Fibroblast of skin of right quadriceps (primary cell): ENCODE measurements around the gene SEC62.
"Not testable (repeated sequence)": the region's sequence is repeated elsewhere in the genome, so short reads cannot be mapped to it uniquely, and the experiment has no call there.

ENCODE experiments used
- DNase-seq: peaks from one replicate; pipeline ENCODE4 v3.0.0-alpha.2; 2013

SEC62 gene

GRCh38 chr3:170019306-170019705 is 52.7 kb downstream of the SEC62 start:
- not testable (repeated sequence) for DNase-seq

DNA sequence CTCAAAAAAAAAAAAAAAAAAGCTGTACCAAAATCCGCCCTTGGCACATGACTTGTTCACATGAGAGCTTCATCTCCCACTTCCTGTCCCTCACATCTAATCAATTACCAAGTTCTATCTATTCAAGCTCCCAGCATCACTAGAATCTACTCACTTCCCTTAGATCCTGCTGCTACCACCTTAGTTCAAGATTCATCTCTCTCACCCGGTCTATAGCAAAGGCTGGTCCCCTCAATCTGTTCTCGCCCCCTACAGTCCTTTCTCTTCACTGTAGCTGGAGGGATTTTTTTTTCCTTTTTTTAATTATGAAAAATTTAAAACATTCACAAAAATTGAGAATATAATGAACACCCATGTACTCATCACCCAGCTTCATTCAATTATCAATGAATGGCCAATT is 54.5 kb downstream of the SEC62 start:
- DNase-seq: no peak

- no peak for DNase-seq
These were observed 55.7 kb downstream of the SEC62 start for GRCh38 chr3:170022336-170022735.

GRCh38 chr3:170023165-170023564 is 56.6 kb downstream of the SEC62 start:
- no peak for DNase-seq

GRCh38 chr3:170024581-170024980 is 58.0 kb downstream of the SEC62 start:
- no peak for DNase-seq

GRCh38 chr3:170027233-170028102 is 60.9 kb downstream of the SEC62 start:
- DNase-seq: no peak

GRCh38 chr3:170033489-170033888 is 66.9 kb downstream of the SEC62 start:
- no peak for DNase-seq

DNA sequence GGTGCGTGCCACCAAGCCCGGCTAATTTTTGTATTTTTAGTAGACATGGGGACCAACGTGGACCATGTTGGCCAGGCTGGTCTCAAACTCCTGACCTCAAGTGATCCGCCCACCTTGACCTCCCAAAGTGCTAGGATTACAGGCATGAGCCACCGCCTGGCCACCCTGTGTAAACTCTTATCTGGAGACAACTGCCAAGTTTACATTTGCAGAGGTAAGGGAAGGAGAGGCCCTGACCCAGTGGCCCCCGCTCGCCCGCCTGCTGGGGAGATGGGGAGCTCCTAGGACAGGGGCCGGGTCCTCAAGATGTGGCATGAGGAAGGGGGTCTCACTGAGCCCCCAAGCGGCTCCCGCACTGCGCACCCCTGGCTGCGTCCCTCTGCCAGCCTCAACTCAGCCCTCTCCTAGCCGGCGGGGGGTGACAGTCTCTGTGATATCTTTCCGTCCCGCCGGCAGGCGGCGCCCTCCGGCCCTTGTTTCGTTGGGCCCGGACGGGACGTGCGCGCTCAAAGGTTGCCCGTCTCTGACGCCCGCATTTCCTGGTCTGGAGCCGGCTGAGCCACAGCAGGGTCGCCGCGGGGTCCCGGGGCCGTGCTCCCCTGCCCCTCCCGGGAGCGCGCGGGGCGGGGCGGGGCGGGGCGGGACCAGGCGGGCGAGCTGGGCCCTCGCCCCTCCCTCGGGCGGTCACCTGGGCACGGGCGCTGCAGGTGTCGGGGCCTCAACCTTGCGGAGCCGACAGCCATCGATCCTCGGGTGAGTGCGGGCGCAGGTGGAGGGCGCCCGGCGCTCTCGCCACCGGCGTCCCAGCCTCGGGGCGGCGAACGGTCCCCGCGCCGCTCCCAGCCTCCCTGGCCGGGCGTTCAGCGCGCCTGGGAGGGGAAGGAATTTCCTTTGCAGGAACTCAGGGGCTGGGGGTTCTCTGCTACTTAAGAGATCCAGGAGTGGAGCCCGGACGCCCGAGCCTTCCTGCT is 71.1 kb downstream of the SEC62 start, which contains the start of gene GPR160:
GPR160 (plus strand) TSS at position 533 of the 971 bp plus-strand sequence. CDS start 45,978 bp downstream, outside the sequence.
- DNase-seq: peak; percentile 20

DNA sequence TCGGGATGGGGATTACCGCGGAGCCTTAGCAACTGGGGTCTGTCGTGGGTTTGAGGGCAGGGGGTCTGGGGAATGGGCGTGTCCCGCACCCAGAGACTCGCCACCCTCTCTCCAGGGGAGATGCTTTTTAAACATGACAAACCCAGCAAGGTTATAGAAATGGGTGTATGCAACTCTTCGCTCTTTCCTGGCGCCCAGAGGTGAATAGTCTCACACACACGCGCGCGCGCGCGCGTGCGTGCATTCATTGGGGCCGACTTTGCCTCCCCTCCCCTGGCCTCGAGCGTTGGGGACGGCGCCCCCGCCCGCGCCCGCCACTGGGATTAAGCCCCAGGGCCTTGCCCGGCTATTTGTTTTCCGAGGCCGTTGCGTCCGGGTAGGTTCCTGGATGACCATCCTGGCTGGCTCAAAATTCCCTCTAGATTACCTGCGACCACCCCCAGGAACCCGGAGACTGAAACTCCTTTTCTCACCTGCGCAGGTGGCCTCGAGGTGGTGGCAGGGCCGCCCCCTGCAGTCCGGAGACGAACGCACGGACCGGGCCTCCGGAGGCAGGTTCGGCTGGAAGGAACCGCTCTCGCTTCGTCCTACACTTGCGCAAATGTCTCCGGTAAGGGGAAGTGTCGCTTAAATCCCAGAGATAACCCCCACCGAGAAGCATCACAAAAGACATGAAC is 72.0 kb downstream of the SEC62 start:
- DNase-seq: no peak

GRCh38 chr3:170040418-170040817 is 73.8 kb downstream of the SEC62 start:
- DNase-seq: no peak

- no peak for DNase-seq
These were observed 76.9 kb downstream of the SEC62 start for GRCh38 chr3:170043506-170043905.

DNA sequence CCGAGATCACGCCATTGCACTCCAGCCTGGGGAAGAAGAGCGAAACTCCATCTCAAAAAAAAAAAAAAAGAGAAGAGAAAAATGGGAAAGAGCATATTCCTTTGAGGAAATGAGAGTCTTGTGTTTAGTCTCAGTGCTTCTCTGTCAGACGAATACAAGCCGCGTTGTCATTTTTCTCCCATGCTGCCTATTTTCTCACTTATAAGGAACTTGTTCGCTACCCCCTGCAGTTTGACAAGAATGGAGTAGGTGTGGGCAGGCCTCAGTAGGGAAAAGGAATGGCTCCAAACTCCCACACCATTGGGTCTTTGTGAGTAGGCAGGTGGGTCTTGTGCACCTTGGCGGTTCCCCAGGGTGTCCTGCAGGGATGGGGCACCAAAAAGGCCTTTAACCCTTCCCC is 77.7 kb downstream of the SEC62 start:
- no peak for DNase-seq

DNA sequence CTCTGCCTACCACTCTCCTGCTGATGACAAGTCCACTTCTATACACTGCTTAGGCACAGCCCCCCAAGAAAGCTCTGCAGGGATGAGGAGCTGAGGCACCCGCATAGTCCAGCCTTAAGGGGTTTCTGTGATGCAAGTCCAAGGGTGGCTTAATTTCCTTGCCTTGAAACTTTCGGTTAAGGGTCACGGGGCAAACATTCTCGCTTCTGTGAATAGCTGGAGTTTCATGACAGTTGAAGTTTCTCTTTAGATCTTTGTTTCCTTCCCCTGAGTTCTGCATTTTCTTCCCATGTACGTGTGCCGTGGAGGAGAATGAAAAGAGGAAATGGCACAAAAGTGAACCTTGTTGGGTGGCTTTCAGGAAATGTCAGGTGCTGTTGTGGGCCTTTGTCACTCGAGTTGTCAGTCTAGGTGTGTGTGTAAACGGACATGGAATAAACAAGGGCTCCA is 78.2 kb downstream of the SEC62 start:
- DNase-seq: no peak

DNA sequence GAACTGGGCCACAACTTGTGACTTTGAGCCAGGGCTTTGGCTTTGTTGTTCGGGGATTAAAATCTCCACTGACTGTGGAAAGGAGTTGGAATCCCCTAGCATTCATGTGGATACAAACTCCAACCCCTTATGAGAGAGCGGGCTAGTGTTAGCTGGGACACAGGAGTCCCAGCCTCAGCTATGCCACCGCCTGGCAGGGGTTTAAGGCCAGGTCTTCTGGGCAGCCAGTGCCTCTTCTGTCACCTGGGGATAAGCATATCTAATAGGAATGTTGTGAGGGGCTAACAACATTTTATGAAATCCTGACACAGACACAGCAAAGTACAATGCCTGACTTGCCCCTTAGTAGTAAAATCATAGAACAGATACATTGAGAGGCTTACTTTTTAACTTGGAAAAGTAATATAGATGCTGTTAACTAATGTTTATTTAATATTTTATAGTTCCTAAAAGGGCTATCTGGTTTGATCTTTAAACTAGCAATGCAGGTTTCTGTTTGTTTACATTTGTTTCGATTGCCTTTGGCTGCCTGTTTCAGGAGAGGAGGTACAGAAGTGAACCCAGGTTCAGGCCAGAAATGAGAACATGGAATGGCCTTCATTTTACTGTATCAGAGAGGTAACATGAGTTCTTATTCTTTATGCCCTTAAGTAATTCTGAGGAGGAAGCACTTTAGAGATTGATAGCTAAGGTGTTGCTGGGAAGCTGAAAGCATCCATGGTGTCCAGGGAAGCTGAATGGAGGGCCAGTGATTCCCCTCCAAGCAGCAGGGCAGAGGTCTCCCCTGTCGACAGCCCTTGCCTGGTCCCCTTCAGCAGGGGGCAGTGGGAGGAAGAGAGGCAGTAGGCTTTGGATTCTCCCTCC is 79.9 kb downstream of the SEC62 start:
- DNase-seq: no peak

DNA sequence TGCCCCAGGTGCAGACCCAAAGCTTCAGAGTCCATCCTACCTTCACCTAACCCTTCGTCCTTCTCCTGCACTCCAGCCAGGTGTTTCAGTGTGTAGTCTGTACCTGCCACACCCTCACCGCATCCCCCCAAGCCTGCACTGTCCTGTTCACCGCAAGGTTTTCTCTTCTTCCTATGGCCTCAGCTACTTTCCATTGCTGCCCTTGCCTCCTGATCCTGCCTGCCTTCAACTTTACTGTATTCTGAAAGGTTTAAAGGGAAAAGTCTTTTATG is 80.5 kb downstream of the SEC62 start:
- DNase-seq: no peak
